DMS114 treated with DMSO at 0.1 percent for 48 hours (cell line): ENCODE measurements around the gene PPP1R27.

ENCODE experiments used
- DNase-seq: peaks from one replicate; lab custom pipeline; 2025; ENCODE audit not compliant: unreplicated experiment; lab: John Stamatoyannopoulos, UW

PPP1R27 gene

DNA sequence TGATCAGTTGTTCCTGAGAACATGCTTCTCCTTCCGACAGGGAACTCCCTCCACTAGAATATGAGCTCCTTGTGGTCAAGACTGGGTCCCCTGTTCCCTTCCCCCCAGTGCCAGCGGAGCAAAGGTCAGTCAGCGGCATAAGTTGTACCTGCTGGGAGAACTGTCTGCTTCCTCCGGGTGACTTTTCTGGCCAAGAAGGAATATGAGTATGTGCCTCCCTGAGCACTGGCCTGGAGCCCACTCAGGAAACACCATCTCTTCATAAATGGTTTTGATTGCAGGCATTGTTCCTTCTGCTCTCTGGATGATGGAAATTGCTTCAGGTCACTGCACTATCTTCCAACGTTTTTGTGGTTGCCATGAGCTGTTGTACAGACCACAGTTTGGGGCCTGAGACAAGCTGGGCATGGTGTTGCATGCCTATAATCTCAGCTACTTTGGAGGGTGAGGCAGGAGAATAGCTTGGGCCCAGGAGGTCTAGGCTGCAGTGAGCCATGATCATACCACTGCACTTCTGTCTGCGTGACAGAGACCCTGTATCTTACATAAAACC lies 28.3 kb upstream of the PPP1R27 start:
- DNase-seq = no peak

DNA sequence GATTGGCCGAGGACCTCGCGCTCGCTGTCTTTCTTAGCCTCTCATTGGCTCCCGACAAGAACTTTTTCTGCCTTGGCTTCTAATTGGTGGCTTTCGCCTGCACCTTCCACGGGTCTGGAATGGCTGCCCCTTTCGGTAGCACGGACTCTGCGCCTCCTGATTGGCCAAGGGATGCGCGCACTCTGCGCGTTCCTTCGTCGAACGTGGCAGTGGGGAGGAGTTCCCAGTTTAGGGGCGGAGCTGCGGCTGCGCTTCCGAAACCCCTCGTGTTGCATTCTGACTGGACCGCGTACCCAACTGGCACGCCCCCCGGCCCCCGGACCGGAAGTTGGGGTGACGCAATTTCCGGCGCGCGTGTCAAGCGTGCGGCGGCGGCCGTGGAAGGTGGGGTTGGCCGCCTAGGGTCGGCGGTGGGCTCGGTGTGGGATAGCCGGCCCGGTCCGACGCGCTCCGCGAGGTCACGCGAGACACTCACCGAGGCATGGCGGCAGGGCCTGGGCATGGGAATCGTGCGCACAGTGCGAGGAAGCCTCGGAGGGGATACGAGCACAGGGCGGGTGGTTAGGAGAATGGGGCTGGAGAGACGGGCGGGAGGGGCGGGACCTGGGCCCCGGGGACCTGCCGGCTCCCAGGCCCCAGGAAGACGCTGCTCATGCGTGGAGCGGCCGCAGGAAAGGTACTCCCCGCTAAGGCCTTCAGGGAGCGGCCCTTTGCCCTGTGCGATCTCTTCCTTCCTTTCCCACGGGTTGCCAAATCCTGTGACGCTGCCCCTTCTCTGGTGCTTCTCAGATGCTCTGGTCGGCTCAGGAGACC lies 26.1 kb upstream of the PPP1R27 start:
- DNase-seq = peak; percentile 98

DNA sequence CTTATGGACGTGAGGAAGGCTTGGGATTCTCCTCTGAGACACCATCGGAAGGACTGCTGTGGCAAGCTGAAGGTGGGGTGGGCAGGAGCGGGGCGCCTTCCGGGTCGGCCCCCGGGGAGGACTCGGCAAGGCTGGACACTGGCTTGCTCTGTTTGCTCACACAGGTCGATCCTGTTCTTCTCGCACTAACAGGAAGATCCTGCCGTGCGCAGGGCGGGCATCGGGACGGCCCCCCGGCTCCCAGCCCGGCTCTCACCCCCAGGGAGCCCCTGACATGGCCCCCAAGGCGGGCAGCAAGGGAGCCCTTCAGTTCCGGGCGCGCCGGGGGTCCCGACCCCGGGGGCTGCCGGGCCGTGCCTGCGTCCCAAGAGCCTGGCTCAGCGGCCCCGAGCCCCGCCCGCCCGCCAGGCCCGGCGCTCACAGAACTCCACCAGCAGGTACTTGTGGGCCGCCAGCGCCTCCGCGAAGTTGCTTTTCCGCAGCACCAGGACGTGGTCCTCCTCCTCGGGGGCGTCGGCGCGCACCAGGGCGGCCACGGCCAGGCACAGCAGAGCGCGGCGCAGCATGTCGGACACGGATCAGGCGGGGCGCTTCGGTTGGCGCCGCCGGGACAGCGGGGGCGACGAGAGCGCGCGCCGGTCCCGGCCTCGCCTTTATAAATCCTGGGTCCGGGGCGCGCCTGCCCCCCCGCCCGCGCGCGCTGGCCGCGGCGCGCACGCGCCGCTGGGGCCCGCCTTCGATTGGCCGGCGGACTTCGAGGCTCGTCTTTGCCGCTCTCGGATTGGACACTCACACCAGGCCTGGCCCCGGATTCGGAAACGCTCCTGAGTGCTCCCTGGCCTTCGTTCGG lies 25.3 kb upstream of the PPP1R27 start, which contains the start of gene P4HB:
Gene P4HB, minus strand, starts transcription at position 630 of the 850 bp plus-strand sequence. Its CDS starts 64 bp downstream, at position 566.
- DNase-seq = no peak

DNA sequence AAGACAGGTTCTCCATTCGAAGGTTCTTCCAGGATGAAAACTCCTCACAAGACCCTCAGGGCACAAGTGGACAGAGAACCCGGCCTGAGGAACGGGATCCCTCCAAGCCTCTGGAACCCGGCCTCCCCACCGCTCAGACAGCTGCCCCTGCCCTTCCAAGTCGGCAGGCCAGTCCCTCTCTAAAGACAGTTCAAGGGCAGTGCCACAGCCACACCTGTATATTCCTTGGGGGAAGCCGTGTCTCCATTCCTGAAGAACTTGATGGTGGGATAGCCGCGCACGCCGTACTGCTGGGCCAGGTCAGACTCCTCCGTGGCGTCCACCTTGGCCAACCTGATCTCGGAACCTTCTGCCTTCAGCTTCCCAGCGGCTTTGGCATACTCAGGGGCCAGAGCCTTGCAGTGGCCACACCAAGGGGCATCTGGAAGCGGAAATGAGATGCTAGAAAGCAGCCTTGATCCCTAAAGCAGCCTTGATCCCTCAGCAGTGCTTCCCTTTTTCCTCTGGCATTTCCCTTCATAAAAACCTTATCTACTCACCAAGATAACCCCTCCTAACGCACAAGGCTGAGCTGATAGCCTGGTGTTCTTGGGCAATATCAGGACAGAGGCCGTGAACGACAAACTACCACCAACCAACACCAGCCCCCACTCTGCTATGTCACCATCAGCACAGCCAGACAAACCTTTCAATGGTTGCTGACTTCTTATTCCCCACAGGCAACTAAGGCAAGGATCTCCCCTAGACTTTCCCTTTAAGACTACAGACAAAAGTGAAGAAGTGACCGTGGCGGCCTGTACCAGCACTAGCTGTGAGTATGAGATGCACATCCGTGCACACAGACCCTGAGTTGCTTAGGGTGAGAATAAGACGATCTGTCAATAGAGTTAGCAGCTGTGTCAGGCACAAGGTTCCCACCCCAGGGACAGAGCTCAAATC lies 24.4 kb upstream of the PPP1R27 start:
- no peak for DNase-seq

DNA sequence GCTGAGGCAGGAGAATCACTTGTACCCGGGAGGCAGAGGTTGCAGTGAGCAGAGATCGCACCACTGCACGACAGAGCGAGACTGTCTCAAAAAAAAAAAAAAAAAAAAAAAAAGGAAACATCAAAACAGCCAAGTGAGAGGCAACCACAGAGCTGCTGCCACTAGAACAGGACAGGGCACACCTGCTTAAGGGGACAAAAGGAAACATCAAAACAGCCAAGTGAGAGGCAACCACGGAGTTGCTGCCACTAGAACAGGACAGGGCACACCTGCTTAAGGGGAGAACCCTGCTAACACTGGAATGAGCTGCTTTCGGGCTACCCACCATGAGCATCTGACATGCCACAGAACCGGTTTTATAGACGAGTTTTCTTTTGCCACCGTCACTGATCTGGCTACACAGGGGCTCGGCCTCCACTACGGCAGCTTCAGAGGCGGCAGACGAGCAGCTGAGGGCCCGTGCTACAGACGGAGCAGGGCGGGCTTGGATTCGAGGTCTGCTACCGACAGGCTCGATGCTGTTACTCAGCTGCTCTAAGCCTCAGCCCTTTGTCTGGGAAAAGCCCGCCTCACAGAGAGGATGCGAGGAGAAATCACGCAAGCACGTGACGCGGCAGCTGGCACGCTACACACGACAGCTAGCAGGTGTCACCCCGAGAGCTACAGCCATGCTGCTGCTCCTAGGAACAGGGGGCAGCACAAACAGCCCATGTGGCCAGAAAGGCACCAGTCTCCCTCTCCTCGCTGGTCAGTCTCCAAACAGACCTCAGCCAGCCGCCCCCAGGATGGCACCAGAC lies 23.5 kb upstream of the PPP1R27 start:
- DNase-seq = no peak

DNA sequence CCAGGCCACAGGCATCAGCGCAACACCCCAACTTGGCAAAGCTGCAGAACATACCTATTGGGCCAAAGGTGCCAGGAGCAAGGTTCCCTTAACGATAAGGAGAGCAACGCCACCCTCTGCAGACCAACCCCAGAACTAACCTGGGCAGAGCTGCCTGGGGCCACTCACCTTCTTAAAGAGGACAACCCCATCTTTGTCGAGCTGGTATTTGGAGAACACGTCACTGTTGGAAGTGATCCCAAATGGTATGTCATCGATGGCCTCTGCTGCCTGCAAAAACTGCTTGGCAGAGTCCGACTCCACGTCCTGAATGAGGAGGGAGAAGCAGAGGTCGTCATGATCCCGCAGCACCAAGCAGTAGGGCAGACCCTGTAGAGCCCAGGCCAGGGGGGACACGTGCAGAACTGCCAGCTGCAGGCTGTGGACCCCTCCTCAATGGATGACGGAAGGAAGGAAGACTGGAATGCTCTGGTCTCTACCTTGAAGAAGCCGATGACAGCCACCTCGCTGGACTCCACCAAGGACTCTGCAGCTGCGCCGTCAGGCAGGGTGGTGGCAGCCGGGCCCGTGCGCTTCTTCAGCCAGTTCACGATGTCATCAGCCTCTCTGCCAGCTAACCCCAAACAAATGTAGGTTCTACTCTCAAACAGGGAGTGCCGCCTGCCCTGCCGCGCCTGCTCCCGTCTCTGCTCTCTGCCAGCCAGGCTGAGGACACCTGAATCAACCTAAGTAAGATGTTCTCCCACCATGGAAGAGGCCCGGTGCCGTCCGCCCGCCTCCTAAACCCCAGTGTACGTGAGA lies 20.3 kb upstream of the PPP1R27 start:
- DNase-seq = no peak

DNA sequence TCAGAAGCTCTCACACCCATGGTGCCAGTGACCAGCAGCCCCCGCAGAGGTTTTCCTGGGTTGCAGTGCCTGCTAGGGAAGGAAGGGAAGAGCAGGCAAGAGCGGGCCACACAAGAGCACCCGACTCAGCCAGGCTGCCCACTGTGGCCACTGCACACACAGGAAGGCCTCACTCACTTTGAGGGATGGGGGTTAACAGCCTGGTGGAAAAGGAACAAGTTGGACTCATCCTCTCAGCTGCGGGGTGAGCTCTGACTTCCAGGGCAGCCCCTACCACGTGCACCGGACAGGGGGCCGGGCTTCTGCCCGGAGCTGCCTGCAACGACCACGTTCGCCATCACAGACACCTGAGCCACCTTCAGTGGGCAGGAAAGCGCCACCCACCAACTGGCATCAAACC lies 17.4 kb upstream of the PPP1R27 start:
- no peak for DNase-seq

DNA sequence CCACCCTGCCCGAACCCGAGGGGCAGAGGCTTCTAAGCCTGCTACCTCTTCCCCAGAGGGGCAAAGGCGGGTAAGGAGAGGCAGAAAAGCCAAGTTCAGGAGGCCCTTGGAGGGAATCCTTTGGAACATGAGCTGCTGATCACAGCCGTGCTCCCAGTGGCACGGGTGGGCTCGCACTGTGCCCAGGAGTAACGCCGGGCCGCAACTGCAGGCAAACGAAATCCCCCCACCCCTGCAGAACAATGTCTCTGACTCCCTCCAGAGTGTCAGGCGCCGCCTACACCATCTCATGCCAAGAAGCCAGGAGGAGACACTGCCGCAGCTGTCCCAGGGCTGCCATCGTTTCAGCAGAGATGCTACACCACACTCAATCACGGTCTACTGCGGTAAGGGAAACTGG lies 16.6 kb upstream of the PPP1R27 start:
- DNase-seq = no peak

DNA sequence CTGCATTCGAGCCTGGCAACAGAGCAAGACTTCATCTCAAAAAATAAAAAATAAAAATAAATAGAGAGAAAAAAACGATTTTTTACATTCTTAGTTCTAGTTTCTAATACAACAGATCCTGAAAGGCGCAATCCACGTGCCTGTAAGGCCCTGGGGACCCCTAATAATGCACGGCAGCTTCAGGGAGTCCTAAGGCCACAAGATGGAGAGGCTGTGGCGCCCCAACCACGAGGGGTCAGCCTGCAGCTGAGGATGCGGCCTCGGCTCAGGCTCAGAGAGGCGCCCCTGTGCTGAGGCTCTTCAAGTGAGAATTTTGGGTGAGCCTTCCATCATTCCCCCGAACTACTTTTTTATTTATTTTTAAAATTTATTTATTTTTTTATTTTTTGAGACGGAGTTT lies 14.6 kb upstream of the PPP1R27 start:
- no peak for DNase-seq

DNA sequence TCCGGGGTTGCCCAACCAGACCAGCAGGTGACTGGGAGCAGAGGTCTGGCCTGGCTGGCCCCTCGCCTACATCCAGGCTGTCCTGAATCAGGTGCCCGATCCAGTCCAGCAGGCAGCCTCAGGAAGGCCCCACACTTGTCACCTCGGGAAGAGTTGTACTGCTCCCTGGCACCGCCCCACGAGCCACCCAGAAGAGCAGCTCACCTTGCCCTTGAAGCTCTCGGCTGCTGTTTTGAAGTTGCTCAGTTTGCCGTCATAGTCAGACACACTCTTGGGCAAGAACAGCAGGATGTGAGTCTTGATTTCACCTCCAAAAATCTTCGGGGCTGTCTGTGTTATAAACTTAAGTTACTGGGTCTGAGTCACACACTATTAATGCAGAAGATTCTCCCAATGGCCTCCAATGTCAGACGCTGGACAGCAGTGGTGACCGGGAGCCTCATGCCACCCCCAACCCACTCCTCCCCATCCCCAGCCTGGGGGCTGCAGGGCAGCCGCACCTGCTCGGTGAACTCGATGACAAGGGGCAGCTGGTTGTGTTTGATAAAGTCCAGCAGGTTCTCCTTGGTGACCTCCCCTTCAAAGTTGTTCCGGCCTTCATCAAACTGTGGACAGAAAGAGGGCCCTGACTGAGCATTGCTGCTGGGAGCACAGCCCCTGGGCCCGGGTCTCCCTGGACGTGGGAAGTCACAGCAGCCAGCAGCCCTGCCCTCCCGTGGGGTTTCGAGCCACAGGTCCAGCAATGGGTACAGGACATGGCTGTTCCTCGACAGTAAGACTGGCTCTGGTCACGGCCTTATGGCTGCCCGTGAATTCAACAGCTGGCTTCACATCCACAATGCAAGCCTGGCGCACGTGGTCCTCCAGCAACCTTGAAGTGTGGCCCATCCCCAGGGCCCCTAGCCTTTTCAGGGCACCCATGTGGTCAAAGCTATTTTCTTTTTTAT lies 12.2 kb upstream of the PPP1R27 start:
- DNase-seq = no peak

DNA sequence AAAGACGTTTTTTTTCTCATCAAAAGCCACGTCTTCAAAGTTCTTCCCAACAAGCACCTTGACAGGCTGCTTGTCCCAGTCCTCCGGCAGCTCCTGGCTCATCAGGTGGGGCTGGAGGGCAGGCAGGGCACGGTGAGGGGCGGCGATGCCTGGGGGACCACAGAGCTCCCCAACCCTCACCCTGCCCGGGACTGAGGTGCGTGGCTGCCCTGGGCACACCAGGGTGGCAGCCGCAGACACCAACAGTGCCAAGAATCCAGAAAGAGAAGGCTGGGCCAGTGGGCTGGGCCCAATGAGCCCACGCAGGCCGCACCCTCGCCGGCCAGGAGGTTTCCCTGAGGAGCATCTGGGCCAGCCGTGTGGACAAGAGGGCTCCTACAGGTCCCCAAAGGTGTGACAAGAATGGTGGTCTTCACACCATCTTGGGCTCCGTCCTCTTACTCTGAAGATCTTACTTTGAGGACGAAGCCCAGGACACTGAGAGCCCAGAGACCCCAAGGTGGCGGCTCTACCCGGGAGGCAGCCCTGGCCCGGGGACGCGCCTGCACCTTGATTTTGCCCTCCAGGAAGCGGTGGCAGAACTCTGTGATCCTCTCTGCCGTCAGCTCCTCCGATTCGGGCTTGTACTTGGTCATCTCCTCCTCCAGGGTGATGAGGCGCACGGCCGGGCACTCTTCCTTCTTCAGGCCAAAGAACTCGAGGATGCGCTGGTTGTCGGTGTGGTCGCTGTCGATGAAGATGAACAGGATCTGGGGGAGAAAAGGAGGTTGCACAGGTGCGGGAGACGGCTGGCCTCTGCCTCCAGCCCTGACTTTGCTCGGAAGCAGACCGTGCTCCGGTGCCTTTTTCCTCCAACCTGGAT lies 11.3 kb upstream of the PPP1R27 start:
- no peak for DNase-seq

DNA sequence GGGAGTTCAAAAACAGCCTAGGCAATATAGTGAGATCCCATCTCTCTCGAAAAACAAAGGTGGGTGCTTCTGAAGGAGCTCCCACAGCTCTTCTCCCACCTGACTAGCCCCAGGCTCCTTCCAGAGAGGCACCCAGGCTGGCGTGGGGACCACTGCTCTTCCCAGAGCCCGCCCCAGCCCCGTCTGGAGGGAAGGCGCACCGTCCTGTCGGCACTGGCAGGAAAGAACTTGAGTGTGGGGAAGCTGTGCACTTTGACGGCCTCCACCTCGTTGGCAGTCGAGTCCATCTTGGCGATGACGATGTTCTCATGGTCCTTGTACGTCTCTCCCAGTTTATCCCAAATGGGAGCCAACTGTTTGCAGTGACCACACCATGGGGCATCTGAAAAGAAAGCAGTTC lies 10.5 kb upstream of the PPP1R27 start:
- no peak for DNase-seq

DNA sequence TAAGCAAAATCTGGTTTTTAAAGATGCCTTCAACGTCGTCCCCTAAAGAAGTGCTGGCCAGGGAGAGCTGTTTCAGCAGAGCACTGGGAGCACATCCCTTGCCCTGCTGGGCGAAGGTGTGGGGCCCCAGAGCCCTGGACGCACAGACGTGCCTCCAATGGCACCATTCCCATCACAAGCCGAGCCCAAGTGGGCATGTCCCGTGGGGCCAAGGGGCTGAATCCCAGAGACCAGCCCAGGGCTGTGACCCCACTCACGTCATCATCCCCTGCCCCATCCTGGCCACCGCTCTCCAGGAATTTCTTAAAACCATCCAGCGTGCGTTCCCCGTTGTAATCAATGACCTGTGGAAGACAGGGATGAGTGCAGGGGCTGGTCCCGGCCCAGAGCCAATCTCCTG lies 10.0 kb upstream of the PPP1R27 start:
- no peak for DNase-seq

DNA sequence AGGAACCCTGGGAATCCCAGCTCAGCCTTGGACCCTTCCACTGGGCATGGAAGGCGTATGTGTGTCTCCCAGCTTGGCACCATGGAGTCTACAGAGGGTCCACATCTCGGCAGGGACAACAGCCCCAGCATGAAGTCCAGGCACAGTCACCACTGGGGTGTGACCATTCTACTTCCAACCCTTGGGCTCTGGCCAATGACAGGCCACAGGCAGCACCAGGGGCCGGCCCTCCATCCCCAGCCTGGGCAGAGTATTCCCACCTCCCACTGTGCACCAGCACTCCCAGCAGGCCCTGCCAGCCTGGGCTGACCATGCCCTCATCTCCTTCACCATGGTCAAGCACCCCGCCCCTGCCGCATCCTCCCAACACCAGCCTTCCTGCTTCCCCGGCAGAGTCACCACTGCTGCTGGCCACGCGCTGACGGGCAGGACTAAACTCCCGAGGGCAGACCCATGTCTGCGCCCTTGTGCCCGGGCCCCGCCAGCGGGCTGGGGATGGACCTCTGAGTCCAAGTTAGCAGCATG lies 9.5 kb upstream of the PPP1R27 start:
- DNase-seq = no peak

DNA sequence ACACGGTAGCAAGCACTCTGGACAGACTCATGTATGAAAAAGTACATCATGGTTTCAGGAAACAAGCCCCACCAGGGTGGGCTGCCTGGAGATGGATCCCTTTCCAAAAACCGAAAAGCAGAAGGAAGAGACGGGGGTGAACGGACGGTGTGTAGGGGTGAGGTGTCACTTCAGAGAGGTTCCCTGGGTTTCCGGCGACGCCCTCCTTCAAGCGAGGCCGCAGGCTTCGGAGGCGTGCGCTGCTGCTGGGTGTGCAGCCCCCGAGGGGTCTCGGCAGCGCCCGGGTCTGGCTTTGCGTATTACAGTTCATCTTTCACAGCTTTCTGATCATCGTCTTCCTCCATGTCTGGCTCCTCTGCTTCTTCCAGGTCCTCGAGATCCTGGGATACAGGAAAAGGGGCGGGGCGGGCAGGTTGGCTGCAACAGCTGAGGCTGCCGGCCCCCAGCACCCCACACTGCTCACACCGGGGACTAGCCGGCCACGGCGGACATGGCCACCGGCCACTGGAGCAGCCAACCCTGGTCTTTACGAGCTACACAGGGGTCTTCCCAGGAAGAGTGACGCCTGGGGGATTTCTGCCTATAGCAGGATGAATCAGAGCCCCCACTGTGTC lies 9.0 kb upstream of the PPP1R27 start:
- DNase-seq = no peak

DNA sequence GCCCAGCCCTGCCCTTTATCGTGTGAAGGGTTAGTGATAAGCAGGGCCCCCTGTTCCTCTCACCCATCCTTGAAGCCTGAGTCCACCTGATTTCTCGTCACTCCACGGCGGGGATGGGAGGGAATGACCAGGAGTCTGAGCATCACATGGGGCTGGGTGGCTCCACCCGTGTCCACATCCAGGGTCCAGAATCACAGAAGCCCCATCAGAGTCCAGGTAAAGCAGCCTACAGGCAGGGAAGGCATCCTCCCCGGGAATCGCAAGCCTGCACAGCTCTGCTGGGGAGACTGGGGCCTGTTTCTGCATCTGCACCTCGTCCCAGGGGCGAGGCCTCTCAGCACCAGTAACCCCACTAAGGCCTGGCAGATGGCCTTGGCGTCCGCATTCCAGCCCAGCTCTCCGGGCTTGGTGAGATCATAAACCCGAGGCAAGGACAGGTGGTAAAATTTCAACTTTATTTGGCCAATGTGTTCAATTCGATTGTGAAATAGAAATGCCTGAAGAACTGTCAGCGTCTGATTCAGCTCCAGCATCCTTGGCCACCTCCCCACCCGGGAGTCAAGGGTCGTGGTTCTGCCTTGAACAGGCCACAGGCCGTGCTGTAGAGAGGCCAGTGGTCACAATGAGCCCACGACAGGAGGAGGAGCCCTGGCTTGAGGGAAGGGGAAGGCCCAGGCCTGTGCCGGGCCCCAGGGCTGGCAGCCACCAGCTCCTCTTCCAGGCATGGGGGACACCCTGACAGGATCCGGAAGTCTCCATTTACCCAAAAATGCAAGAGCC lies 8.1 kb upstream of the PPP1R27 start:
- DNase-seq = no peak
